ENCODE data around the gene HSPA4L. TPM values are rescaled to one million over a fixed set of nuclear protein-coding genes. Genes with fewer than 3 reads are reported as not detected.

Gene HSPA4L
- total RNA-seq, 1 experiment from 2014 or later: 18.6 TPM

- no peak overlapping the region for H3K4me2 ChIP-seq (ENCODE audit: low read length)
- H3K9me2 ChIP-seq (ENCODE audit: insufficient read depth): no peaks in the 10 kb centered on the region
- H3K27me3 ChIP-seq (ENCODE audit: insufficient read depth, low read length): no peaks in the 10 kb centered on the region
- H2AFZ ChIP-seq (ENCODE audit: low read depth, low read length, poor library complexity, severe bottlenecking): no peak overlapping the region
- intact Hi-C loops (cut with micrococcal nuclease): no loop called here
- DNase-seq (ENCODE audit: low read depth, low spot score) (no peak), ATAC-seq (no peak)
- no TSS peak for BruUV-seq (replicated peaks)
- peaks cover 7 to 11% of the 10 kb centered on the region in 2 experiments; a peak in 3 of 4 replicates for H3K4me1 ChIP-seq (ENCODE audit: control insufficient read depth in 1 of 2, insufficient read depth in 2 of 2, low read length in 2 of 2)
- RAD21 ChIA-PET (ENCODE audit: low non-redundant PET in 1 of 2, low total read pairs in 2 of 2, uncharacterized antibody in 2 of 2, unreplicated experiment in 2 of 2): no interaction called here
- no peak overlapping the region for H3K27ac ChIP-seq (ENCODE audit: low read depth, low read length)
- TF ChIP-seq, protein P1, sequence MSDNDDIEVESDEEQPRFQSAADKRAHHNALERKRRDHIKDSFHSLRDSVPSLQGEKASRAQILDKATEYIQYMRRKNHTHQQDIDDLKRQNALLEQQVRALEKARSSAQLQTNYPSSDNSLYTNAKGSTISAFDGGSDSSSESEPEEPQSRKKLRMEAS (IDR thresholded peaks at IDR 0.05): no peak
- no peak for TF ChIP-seq FOSL1 (IDR thresholded peaks at IDR 0.05; ENCODE audit: low read depth)
- no peak for TF ChIP-seq RAD21 (IDR thresholded peaks at IDR 0.05; ENCODE audit: low read depth)
- no peak for TF ChIP-seq EZH2phosphoT487 (IDR thresholded peaks at IDR 0.05; ENCODE audit: borderline replicate concordance)
- H4K20me1 ChIP-seq (ENCODE audit: insufficient read depth): no peaks in the 10 kb centered on the region
- POLR2A ChIA-PET: no interaction called here
- H3K36me3 ChIP-seq (ENCODE audit: control insufficient read depth in 1 of 2, insufficient read depth in 2 of 2, low read length in 2 of 2): no peaks in the 10 kb centered on the region
- H3K4me3 ChIP-seq (replicated peaks in 1 of 2; ENCODE audit: low read depth in 1 of 2, low read length in 2 of 2): no peak overlapping the region
- no peaks in the 10 kb centered on the region for H3K9me3 ChIP-seq (ENCODE audit: control insufficient read depth in 1 of 2, insufficient read depth in 1 of 2, low read depth in 1 of 2, low read length in 2 of 2)
- no peak overlapping the region for H3K9ac ChIP-seq (ENCODE audit: low read length)
- H3K79me2 ChIP-seq (ENCODE audit: insufficient read depth, low read length): peaks cover 9% of the 10 kb centered on the region; the same call in 1 of the 2 replicates
- CTCF ChIA-PET: no interaction called here
These were observed 86.1 kb downstream of the HSPA4L start for GRCh38 chr4:127868196-127868595.

DNA sequence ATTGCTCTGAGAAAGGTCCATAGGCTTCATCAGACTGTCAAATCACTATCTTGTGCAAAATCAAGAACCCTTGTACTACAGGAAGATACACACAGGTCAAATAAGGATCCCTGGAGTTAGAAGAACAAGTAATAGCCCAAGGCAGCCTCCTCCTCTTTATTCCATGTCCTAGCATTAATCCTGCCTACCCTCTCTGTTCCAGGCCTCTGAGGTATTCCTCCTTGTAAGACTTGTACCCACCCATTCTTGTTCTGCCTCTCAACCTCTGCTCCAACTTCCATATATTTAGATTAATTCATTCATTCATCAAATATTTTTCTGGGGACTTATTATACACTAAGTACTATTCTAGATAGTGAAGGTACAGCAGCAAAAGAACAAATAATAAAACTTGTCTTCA lies 88.2 kb downstream of the HSPA4L start:
- intact Hi-C loops (cut with micrococcal nuclease): no loop called here
- TF ChIP-seq JUND (IDR thresholded peaks at IDR 0.05): no peak
- TF ChIP-seq EGR1 (IDR thresholded peaks at IDR 0.05; ENCODE audit: low read depth): no peak
- no peak for TF ChIP-seq ZFX (IDR thresholded peaks at IDR 0.05)
- TF ChIP-seq CEBPB (IDR thresholded peaks at IDR 0.05; ENCODE audit: low read depth): no peak
- TF ChIP-seq SRF (IDR thresholded peaks at IDR 0.05; ENCODE audit: low read depth): no peak
- no peak for TF ChIP-seq EZH2phosphoT487 (IDR thresholded peaks at IDR 0.05; ENCODE audit: borderline replicate concordance)
- no peak for TF ChIP-seq ELF1 (IDR thresholded peaks at IDR 0.05; ENCODE audit: borderline replicate concordance, low read depth)
- TF ChIP-seq, protein P2, sequence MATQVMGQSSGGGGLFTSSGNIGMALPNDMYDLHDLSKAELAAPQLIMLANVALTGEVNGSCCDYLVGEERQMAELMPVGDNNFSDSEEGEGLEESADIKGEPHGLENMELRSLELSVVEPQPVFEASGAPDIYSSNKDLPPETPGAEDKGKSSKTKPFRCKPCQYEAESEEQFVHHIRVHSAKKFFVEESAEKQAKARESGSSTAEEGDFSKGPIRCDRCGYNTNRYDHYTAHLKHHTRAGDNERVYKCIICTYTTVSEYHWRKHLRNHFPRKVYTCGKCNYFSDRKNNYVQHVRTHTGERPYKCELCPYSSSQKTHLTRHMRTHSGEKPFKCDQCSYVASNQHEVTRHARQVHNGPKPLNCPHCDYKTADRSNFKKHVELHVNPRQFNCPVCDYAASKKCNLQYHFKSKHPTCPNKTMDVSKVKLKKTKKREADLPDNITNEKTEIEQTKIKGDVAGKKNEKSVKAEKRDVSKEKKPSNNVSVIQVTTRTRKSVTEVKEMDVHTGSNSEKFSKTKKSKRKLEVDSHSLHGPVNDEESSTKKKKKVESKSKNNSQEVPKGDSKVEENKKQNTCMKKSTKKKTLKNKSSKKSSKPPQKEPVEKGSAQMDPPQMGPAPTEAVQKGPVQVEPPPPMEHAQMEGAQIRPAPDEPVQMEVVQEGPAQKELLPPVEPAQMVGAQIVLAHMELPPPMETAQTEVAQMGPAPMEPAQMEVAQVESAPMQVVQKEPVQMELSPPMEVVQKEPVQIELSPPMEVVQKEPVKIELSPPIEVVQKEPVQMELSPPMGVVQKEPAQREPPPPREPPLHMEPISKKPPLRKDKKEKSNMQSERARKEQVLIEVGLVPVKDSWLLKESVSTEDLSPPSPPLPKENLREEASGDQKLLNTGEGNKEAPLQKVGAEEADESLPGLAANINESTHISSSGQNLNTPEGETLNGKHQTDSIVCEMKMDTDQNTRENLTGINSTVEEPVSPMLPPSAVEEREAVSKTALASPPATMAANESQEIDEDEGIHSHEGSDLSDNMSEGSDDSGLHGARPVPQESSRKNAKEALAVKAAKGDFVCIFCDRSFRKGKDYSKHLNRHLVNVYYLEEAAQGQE (IDR thresholded peaks at IDR 0.05; ENCODE audit: low read depth): no peak
- no peak for TF ChIP-seq YY1 (IDR thresholded peaks at IDR 0.05; ENCODE audit: extremely low read depth, insufficient replicate concordance, low read depth, low read length)
- TF ChIP-seq ZNF274 (IDR thresholded peaks at IDR 0.05; ENCODE audit: low read depth, low read length): no peak
- TF ChIP-seq SP1 (IDR thresholded peaks at IDR 0.05; ENCODE audit: low read depth): no peak
- TF ChIP-seq POLR2AphosphoS5 (IDR thresholded peaks at IDR 0.05; ENCODE audit: low read depth, low read length): no peak
- TF ChIP-seq, protein P1 (IDR thresholded peaks at IDR 0.05): no peak
- no peak for TF ChIP-seq TCF7L2 (IDR thresholded peaks at IDR 0.05; ENCODE audit: borderline replicate concordance, extremely low read depth, insufficient read depth, insufficient read length)
- no peak for TF ChIP-seq POLR2A (IDR thresholded peaks at IDR 0.05; ENCODE audit: borderline replicate concordance, extremely low read depth, insufficient read depth, insufficient read length)
- DNase-seq (ENCODE audit: low read depth, low spot score) (no peak), ATAC-seq (no peak)
- CTCF ChIA-PET: no interaction called here
- no peak overlapping the region for H2AFZ ChIP-seq (ENCODE audit: low read depth, low read length, poor library complexity, severe bottlenecking)
- POLR2A ChIA-PET: interaction anchor here (1.9 kb wide), 1 partner anchor 11 kb away, joined by 6 read pairs; the partner anchor contains the start of gene PLK4
- no peaks in the 10 kb centered on the region for H3K9me2 ChIP-seq (ENCODE audit: insufficient read depth)
- H3K4me1 ChIP-seq (ENCODE audit: control insufficient read depth in 1 of 2, insufficient read depth in 2 of 2, low read length in 2 of 2): peaks cover 7 to 11% of the 10 kb centered on the region in 2 experiments; a peak in 3 of 4 replicates
- RAD21 ChIA-PET (ENCODE audit: low non-redundant PET in 1 of 2, low total read pairs in 2 of 2, uncharacterized antibody in 2 of 2, unreplicated experiment in 2 of 2): no interaction called here
- H4K20me1 ChIP-seq (ENCODE audit: insufficient read depth): no peaks in the 10 kb centered on the region
- no peaks in the 10 kb centered on the region for H3K27me3 ChIP-seq (ENCODE audit: insufficient read depth, low read length)
- no peaks in the 10 kb centered on the region for H3K9me3 ChIP-seq (ENCODE audit: control insufficient read depth in 1 of 2, insufficient read depth in 1 of 2, low read depth in 1 of 2, low read length in 2 of 2)
- H3K27ac ChIP-seq (ENCODE audit: low read depth, low read length): no peak overlapping the region
- H3K4me3 ChIP-seq (replicated peaks in 1 of 2; ENCODE audit: low read depth in 1 of 2, low read length in 2 of 2): no peak overlapping the region
- H3K79me2 ChIP-seq (ENCODE audit: insufficient read depth, low read length): peaks cover 9% of the 10 kb centered on the region; the same call in 1 of the 2 replicates
- H3K9ac ChIP-seq (ENCODE audit: low read length): no peak overlapping the region
- no peaks in the 10 kb centered on the region for H3K36me3 ChIP-seq (ENCODE audit: control insufficient read depth in 1 of 2, insufficient read depth in 2 of 2, low read length in 2 of 2)
- H3K4me2 ChIP-seq (ENCODE audit: low read length): peak overlapping the region; percentile 17; the same call in 1 of the 2 replicates
- no TSS peak for BruUV-seq (replicated peaks)

All from HCT116 (cell line).